HUES6 (cell line): ENCODE results near the gene EBF3.

Experiments
- H3K27ac ChIP-seq: 2 replicates; pipeline ENCODE4 v1.7.0; 2013; ENCODE audit warnings: low read depth, mild to moderate bottlenecking, low read length, inconsistent platforms
- H3K27me3 ChIP-seq: 2 replicates; pipeline ENCODE4 v1.6.1; 2013; ENCODE audit warnings: low read length; ENCODE audit not compliant: control insufficient read depth, insufficient read depth
- H3K36me3 ChIP-seq: 2 replicates; pipeline ENCODE4 v1.6.1; 2013; ENCODE audit warnings: low read length; ENCODE audit not compliant: control insufficient read depth, insufficient read depth
- H3K4me1 ChIP-seq: 2 replicates; pipeline ENCODE4 v1.6.1; 2013; ENCODE audit warnings: low read length; ENCODE audit not compliant: control insufficient read depth, insufficient read depth
- H3K4me3 ChIP-seq: 2 replicates; pipeline ENCODE4 v1.5.1; 2013; ENCODE audit warnings: low read depth, low read length
- H3K9ac ChIP-seq: one replicate; pipeline ENCODE4 v1.6.1; 2013; ENCODE audit warnings: mild to moderate bottlenecking, low read length
- H3K9me3 ChIP-seq: 2 replicates; pipeline ENCODE4 v1.6.1; 2013; ENCODE audit warnings: low read depth, low read length; ENCODE audit not compliant: control insufficient read depth, insufficient read depth

The EBF3 gene

GRCh38 chr10:129883029-129883428 is 81.0 kb downstream of the EBF3 start:
- Histone ChIP-seq H3K4me3 (no peak overlapping the region), H3K27ac (no peak overlapping the region), H3K4me1 (peaks cover 2% of the 10 kb centered on the region; the same call in 1 of the 2 replicates), H3K36me3 (no peaks in the 10 kb centered on the region), H3K9me3 (no peaks in the 10 kb centered on the region), H3K9ac (no peak overlapping the region), H3K27me3 (no peaks in the 10 kb centered on the region)

GRCh38 chr10:129882291-129883010 is 81.6 kb downstream of the EBF3 start:
- Histone ChIP-seq H3K36me3 (no peaks in the 10 kb centered on the region), H3K9ac (no peak overlapping the region), H3K4me1 (peaks cover 2% of the 10 kb centered on the region; the same call in 1 of the 2 replicates), H3K27ac (no peak overlapping the region), H3K4me3 (no peak overlapping the region), H3K9me3 (no peaks in the 10 kb centered on the region), H3K27me3 (no peaks in the 10 kb centered on the region)

- H3K4me1 ChIP-seq, result peaks cover 2% of the 10 kb centered on the region; the same call in 1 of the 2 replicates
Measured at GRCh38 chr10:129881641-129882040, 82.4 kb downstream of the EBF3 start.

GRCh38 chr10:129880191-129880870 is 83.7 kb downstream of the EBF3 start:
- Histone ChIP-seq H3K27me3 (no peaks in the 10 kb centered on the region), H3K36me3 (no peaks in the 10 kb centered on the region), H3K27ac (no peak overlapping the region), H3K4me1 (peaks cover 2% of the 10 kb centered on the region; the same call in 1 of the 2 replicates), H3K4me3 (no peak overlapping the region), H3K9me3 (no peaks in the 10 kb centered on the region), H3K9ac (no peak overlapping the region)

More at GRCh38 chr10:129881641-129882040, 82.4 kb downstream of the EBF3 start:
- H3K27ac ChIP-seq, result no peak overlapping the region
- H3K27me3 ChIP-seq, result no peaks in the 10 kb centered on the region
- H3K9me3 ChIP-seq, result no peaks in the 10 kb centered on the region
- H3K4me3 ChIP-seq, result no peak overlapping the region
- no peak overlapping the region for H3K9ac ChIP-seq
- no peaks in the 10 kb centered on the region for H3K36me3 ChIP-seq

GRCh38 chr10:129879655-129880054 is 84.4 kb downstream of the EBF3 start:
- H3K9ac ChIP-seq, result no peak overlapping the region
- peaks cover 2% of the 10 kb centered on the region; the same call in 1 of the 2 replicates for H3K4me1 ChIP-seq
- H3K36me3 ChIP-seq, result no peaks in the 10 kb centered on the region
- no peak overlapping the region for H3K27ac ChIP-seq
- no peak overlapping the region for H3K4me3 ChIP-seq
- H3K27me3 ChIP-seq, result no peaks in the 10 kb centered on the region
- no peaks in the 10 kb centered on the region for H3K9me3 ChIP-seq

GRCh38 chr10:129878835-129879234 is 85.2 kb downstream of the EBF3 start:
- no peak overlapping the region for H3K27ac ChIP-seq
- H3K9me3 ChIP-seq, result no peaks in the 10 kb centered on the region
- H3K4me1 ChIP-seq, result peaks cover 5% of the 10 kb centered on the region
- no peaks in the 10 kb centered on the region for H3K36me3 ChIP-seq
- H3K27me3 ChIP-seq, result no peaks in the 10 kb centered on the region
- no peak overlapping the region for H3K9ac ChIP-seq
- H3K4me3 ChIP-seq, result no peak overlapping the region

- H3K27me3 ChIP-seq, result no peaks in the 10 kb centered on the region
- no peak overlapping the region for H3K27ac ChIP-seq
Measured at GRCh38 chr10:129877773-129878371, 86.2 kb downstream of the EBF3 start.

GRCh38 chr10:129876838-129877237 is 87.2 kb downstream of the EBF3 start:
- Histone ChIP-seq H3K9ac (no peak overlapping the region), H3K4me1 (peaks cover 3% of the 10 kb centered on the region; the same call in 1 of the 2 replicates), H3K4me3 (no peak overlapping the region), H3K27ac (no peak overlapping the region), H3K36me3 (no peaks in the 10 kb centered on the region), H3K27me3 (no peaks in the 10 kb centered on the region), H3K9me3 (no peaks in the 10 kb centered on the region)

More at GRCh38 chr10:129877773-129878371, 86.2 kb downstream of the EBF3 start:
- Histone ChIP-seq H3K36me3 (no peaks in the 10 kb centered on the region), H3K4me3 (no peak overlapping the region), H3K9me3 (no peaks in the 10 kb centered on the region), H3K4me1 (peaks cover 5% of the 10 kb centered on the region), H3K9ac (no peak overlapping the region)

GRCh38 chr10:129875993-129876726 is 87.9 kb downstream of the EBF3 start:
- no peaks in the 10 kb centered on the region for H3K9me3 ChIP-seq
- H3K36me3 ChIP-seq, result no peaks in the 10 kb centered on the region
- H3K27ac ChIP-seq, result no peak overlapping the region
- no peak overlapping the region for H3K4me3 ChIP-seq
- H3K9ac ChIP-seq, result no peak overlapping the region
- peaks cover 6% of the 10 kb centered on the region for H3K4me1 ChIP-seq
- H3K27me3 ChIP-seq, result no peaks in the 10 kb centered on the region

GRCh38 chr10:129873351-129873750 is 90.7 kb downstream of the EBF3 start:
- Histone ChIP-seq H3K9ac (no peak overlapping the region), H3K4me1 (peaks cover 18% of the 10 kb centered on the region), H3K27ac (no peak overlapping the region), H3K27me3 (no peaks in the 10 kb centered on the region), H3K36me3 (no peaks in the 10 kb centered on the region), H3K9me3 (no peaks in the 10 kb centered on the region), H3K4me3 (no peak overlapping the region)
